C4-2B (cell line): Measurements from ENCODE around the gene ARHGEF28.

Experiments used
- CTCF ChIP-seq: fragments of 450-650 bp; conservative IDR thresholded peaks from 2 replicates; pipeline ENCODE4 v1.5.1; 2017; ENCODE audit warnings: mild to moderate bottlenecking
- ZFX ChIP-seq: fragments of 450-650 bp; IDR thresholded peaks from 2 replicates; pipeline ENCODE4 v1.6.1; 2017

- no peak for TF ChIP-seq CTCF
- TF ChIP-seq ZFX: no peak
These were observed 297.0 kb downstream of the ARHGEF28 start for GRCh38 chr5:73922875-73923557.
